Measurements from ENCODE around the gene ACBD6. TPM values are rescaled to one million over a fixed set of nuclear protein-coding genes. Genes with fewer than 3 reads are reported as not detected.

Gene ACBD6
- total and polyA plus RNA-seq, 2 of the 4 experiments (the other 2 are of a cell fraction), result 52.5 to 59.1 TPM

DNA sequence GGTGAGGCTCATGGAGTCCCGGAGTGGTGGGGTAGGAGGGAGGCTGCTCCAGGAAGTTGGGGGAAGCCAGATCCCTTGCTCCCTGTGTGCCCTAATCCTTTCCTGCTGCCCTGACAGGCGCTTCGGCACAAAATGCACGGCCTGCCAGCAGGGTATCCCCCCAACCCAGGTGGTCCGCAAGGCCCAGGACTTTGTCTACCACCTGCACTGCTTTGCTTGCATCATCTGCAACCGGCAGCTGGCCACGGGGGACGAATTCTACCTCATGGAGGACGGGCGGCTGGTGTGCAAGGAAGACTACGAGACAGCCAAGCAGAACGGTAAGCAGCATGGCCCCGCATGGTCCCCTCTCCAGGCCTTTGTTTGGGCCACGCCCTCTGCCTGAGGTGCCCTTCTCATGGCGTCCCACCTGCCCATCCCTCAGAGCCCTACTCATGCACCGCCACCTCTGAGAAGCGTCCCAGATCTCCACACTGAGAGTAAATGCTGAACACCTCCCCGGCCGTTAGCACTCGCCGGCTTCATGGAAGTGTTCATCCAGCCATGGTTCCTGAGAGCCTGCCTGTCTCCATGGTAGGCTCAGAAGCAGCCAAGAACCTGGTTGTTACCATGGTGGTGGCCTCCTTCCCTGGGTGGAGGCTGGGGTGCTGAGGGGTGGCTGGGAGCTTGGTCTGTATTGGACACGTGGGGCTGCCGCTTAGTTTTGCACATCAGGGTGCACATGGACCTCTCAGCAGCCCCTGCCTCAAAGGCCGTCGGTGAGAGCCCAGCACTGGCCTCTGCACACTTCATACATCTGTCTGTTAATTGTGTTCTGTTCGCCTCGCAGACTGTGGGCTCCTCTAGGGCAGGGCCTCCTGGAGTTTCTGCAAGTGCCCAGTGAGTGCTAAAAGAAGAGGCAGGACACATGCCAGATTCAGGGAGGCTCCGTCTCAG, 235.8 kb downstream of the ACBD6 start:
- H4K8ac ChIP-seq (ENCODE audit: low read depth in 2 of 2, low read length in 2 of 2), result no peak overlapping the region
- H4K91ac ChIP-seq (ENCODE audit: insufficient read depth, low read depth, low read length), result no peak overlapping the region
- no peak overlapping the region for H3K4me3 ChIP-seq (ENCODE audit: insufficient read depth, low read depth, low read length)
- H3K9me3 ChIP-seq (ENCODE audit: control insufficient read depth, insufficient read depth, low read length), result no peaks in the 10 kb centered on the region
- ChIA-PET POLR2A (ENCODE audit: unreplicated experiment) (no interaction called here), CTCF (interaction anchor here (0.6 to 0.7 kb wide), 2 partner anchors 13 to 16 kb away, joined by 3 read pairs; no protein-coding TSS in a partner anchor)
- 97% methylated on average over 16 of the region's 28 CpGs; no CpG with 5 or more reads in 1 of the 2 experiments for WGBS, 2 experiments (ENCODE audit: extremely low coverage in 2 of 2, insufficient read length in 1 of 2)
- H2AFZ ChIP-seq (replicated peaks; ENCODE audit: low read length, poor library complexity), result no peak overlapping the region
- H2BK20ac ChIP-seq (ENCODE audit: low read depth, low read length), result no peak overlapping the region
- H3K27ac ChIP-seq (ENCODE audit: insufficient read depth, low read length), result no peak overlapping the region
- no peak overlapping the region for H3K9ac ChIP-seq (ENCODE audit: low read depth, low read length)
- H3K27me3 ChIP-seq (ENCODE audit: control insufficient read depth, insufficient read depth, low read length), result peaks cover 2% of the 10 kb centered on the region; the same call in 1 of the 2 replicates
- ATAC-seq (ENCODE audit: low read depth) (no peak), DNase-seq (no peak)
- dilution Hi-C loops (cut with HindIII; ENCODE audit: low sequenced_read_pairs, unreplicated experiment) (no loop called here), in situ Hi-C loops (cut with MboI; ENCODE audit: low sequenced_read_pairs) (loop anchor here (25.0 kb wide), 1 partner anchor 896 kb away; no protein-coding TSS in a partner anchor), intact Hi-C loops (cut with micrococcal nuclease) (no loop called here)
- H3K4me2 ChIP-seq (ENCODE audit: low read depth, low read length), result no peak overlapping the region
- peaks cover 10% of the 10 kb centered on the region for H3K4me1 ChIP-seq (ENCODE audit: control insufficient read depth, insufficient read depth, low read length)
- H4K5ac ChIP-seq (ENCODE audit: low read depth, low read length), result no peak overlapping the region
- H2BK120ac ChIP-seq (ENCODE audit: low read depth, low read length), result no peak overlapping the region
- H3K14ac ChIP-seq (replicated peaks; ENCODE audit: low read depth, low read length), result no peak overlapping the region
- H2BK15ac ChIP-seq (ENCODE audit: low read depth, low read length), result no peak overlapping the region
- H4K20me1 ChIP-seq (ENCODE audit: insufficient read depth, low read length), result peaks cover 7% of the 10 kb centered on the region; the same call in 1 of the 2 replicates
- no peak overlapping the region for H3K23ac ChIP-seq (ENCODE audit: low read depth, low read length)
- no TSS peak for BruUV-seq (replicated peaks)
- H2BK5ac ChIP-seq (ENCODE audit: low read depth, low read length, poor library complexity, severe bottlenecking), result no peak overlapping the region
- H3K36me3 ChIP-seq (ENCODE audit: control insufficient read depth, insufficient read depth, low read length), result no peaks in the 10 kb centered on the region
- H3K4ac ChIP-seq (ENCODE audit: low read depth, low read length), result no peak overlapping the region
- H2AK9ac ChIP-seq (replicated peaks; ENCODE audit: low read depth, low read length, poor library complexity), result no peak overlapping the region
- no peaks in the 10 kb centered on the region for H3K79me1 ChIP-seq (ENCODE audit: low read depth in 1 of 2, low read length in 2 of 2)
- H3K18ac ChIP-seq (ENCODE audit: low read depth, low read length), result no peak overlapping the region
- no peak overlapping the region for H2AK5ac ChIP-seq (ENCODE audit: low read depth, low read length)
- peaks cover 8% of the 10 kb centered on the region for H3K9me1 ChIP-seq (ENCODE audit: insufficient read depth, low read length)
- H3K56ac ChIP-seq (ENCODE audit: extremely low read depth, insufficient read depth, low read length), result no peak overlapping the region
- TF ChIP-seq MAZ (IDR thresholded peaks at IDR 0.05; ENCODE audit: borderline replicate concordance, low read depth, low read length) (no peak), MXI1 (IDR thresholded peaks at IDR 0.05; ENCODE audit: borderline replicate concordance, low read depth, low read length) (no peak), CHD1 (IDR thresholded peaks at IDR 0.05; ENCODE audit: low read depth, low read length) (no peak), BHLHE40 (IDR thresholded peaks at IDR 0.05; ENCODE audit: low read depth, low read length) (no peak), SMC3 (IDR thresholded peaks at IDR 0.05; ENCODE audit: low read depth, low read length) (no peak), RAD21 (IDR thresholded peaks at IDR 0.05; ENCODE audit: low read length) (no peak), RCOR1 (IDR thresholded peaks at IDR 0.05; ENCODE audit: insufficient replicate concordance, low read length) (no peak), NFE2L2 (IDR thresholded peaks at IDR 0.05; ENCODE audit: low read depth, low read length) (no peak), RFX5 (IDR thresholded peaks at IDR 0.05; ENCODE audit: low read depth, low read length) (no peak), CEBPB (IDR thresholded peaks at IDR 0.05; ENCODE audit: low read depth, low read length) (no peak), FOS (IDR thresholded peaks at IDR 0.05; ENCODE audit: low read depth, low read length) (no peak)
- TF ChIP-seq, protein P1, sequence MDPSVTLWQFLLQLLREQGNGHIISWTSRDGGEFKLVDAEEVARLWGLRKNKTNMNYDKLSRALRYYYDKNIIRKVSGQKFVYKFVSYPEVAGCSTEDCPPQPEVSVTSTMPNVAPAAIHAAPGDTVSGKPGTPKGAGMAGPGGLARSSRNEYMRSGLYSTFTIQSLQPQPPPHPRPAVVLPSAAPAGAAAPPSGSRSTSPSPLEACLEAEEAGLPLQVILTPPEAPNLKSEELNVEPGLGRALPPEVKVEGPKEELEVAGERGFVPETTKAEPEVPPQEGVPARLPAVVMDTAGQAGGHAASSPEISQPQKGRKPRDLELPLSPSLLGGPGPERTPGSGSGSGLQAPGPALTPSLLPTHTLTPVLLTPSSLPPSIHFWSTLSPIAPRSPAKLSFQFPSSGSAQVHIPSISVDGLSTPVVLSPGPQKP (IDR thresholded peaks at IDR 0.05; ENCODE audit: borderline replicate concordance, low read depth, low read length), result no peak
- TF ChIP-seq, protein P2, sequence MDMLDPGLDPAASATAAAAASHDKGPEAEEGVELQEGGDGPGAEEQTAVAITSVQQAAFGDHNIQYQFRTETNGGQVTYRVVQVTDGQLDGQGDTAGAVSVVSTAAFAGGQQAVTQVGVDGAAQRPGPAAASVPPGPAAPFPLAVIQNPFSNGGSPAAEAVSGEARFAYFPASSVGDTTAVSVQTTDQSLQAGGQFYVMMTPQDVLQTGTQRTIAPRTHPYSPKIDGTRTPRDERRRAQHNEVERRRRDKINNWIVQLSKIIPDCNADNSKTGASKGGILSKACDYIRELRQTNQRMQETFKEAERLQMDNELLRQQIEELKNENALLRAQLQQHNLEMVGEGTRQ (IDR thresholded peaks at IDR 0.05; ENCODE audit: low read depth, low read length), result no peak
